ENCODE data around the gene BACH2. TPM values are rescaled to one million over a fixed set of nuclear protein-coding genes. Genes with fewer than 3 reads are reported as not detected.

Gene BACH2
- total and polyA plus RNA-seq, 2 experiments from 2014 or later, result 5.4 to 5.6 TPM

DNA sequence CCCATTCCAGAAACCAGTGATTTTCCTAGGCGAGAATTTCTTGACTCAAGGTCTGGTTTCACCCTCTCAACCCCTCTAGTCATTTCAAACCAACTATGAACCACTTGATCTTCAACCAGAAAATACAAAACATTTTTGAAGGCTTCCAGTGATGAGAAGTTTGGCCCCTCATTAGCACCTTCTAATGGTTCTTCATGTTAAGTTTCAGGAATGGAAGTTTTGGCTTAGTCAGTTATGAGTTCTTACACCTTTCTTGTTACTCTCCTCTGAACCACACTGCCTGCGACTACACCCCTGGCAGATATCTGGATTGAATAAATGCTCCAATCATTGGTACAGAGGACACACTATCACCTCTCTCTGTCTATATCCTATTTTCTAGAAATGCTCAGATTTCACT lies 335.2 kb downstream of the BACH2 start:
- H3K9me3 ChIP-seq (ENCODE audit: low read depth), result no peaks in the 10 kb centered on the region
- H3K4me1 ChIP-seq (ENCODE audit: low read depth), result no peaks in the 10 kb centered on the region
- no peaks in the 10 kb centered on the region for H3K27me3 ChIP-seq
- no peak for DNase-seq (ENCODE audit: low read depth in 1 of 2, low spot score in 1 of 2)
- TF ChIP-seq CTCF (IDR thresholded peaks at IDR 0.05; ENCODE audit: low read depth, low read length), result no peak
- no peak overlapping the region for H3K4me3 ChIP-seq
- H3K27ac ChIP-seq, result no peak overlapping the region
- no peaks in the 10 kb centered on the region for H3K36me3 ChIP-seq

GRCh38 chr6:89959883-89960282 lies 336.8 kb downstream of the BACH2 start:
- Histone ChIP-seq H3K27me3 (no peaks in the 10 kb centered on the region), H3K4me3 (no peak overlapping the region)

DNA sequence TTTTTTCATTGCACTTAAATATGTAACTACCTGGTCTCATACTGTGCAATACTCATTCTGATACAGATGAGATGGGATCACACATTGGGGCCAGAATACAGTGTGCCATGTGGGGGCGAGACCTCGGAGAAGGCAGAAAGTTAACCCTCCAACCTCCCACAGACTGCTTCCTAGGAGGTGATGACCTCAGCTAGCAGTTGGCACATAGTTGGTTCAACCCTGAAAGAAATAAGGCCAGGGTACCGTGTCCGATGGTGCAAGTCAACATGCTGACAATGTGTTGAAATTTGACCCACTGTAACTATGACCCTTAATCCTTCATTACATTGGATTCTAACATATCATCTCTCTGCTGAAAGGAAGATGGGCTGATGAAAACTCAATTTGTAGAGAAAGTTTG lies 340.5 kb downstream of the BACH2 start:
- Histone ChIP-seq H3K27me3 (no peaks in the 10 kb centered on the region), H3K27ac (no peak overlapping the region), H3K9me3 (ENCODE audit: low read depth) (no peaks in the 10 kb centered on the region), H3K4me3 (no peak overlapping the region), H3K36me3 (no peaks in the 10 kb centered on the region), H3K4me1 (ENCODE audit: low read depth) (peaks cover 8% of the 10 kb centered on the region)
- DNase-seq (ENCODE audit: low read depth in 1 of 2, low spot score in 1 of 2), result no peak
- TF ChIP-seq CTCF (IDR thresholded peaks at IDR 0.05; ENCODE audit: low read depth, low read length), result no peak

More at GRCh38 chr6:89959883-89960282, 336.8 kb downstream of the BACH2 start:
- Histone ChIP-seq H3K4me1 (ENCODE audit: low read depth) (peaks cover 6% of the 10 kb centered on the region), H3K36me3 (no peaks in the 10 kb centered on the region), H3K9me3 (ENCODE audit: low read depth) (no peaks in the 10 kb centered on the region), H3K27ac (no peak overlapping the region)
- no peak for TF ChIP-seq CTCF (IDR thresholded peaks at IDR 0.05; ENCODE audit: low read depth, low read length)
- no peak for DNase-seq (ENCODE audit: low read depth in 1 of 2, low spot score in 1 of 2)

- no peak overlapping the region for H3K4me3 ChIP-seq
- H3K36me3 ChIP-seq, result no peaks in the 10 kb centered on the region
- no peak for DNase-seq (ENCODE audit: low read depth in 1 of 2, low spot score in 1 of 2)
- no peak overlapping the region for H3K27ac ChIP-seq
- no peaks in the 10 kb centered on the region for H3K9me3 ChIP-seq (ENCODE audit: low read depth)
- no peaks in the 10 kb centered on the region for H3K27me3 ChIP-seq
- TF ChIP-seq CTCF (IDR thresholded peaks at IDR 0.05; ENCODE audit: low read depth, low read length), result no peak
- H3K4me1 ChIP-seq (ENCODE audit: low read depth), result peaks cover 8% of the 10 kb centered on the region
Observed at GRCh38 chr6:89955364-89955763, 341.3 kb downstream of the BACH2 start.

DNA sequence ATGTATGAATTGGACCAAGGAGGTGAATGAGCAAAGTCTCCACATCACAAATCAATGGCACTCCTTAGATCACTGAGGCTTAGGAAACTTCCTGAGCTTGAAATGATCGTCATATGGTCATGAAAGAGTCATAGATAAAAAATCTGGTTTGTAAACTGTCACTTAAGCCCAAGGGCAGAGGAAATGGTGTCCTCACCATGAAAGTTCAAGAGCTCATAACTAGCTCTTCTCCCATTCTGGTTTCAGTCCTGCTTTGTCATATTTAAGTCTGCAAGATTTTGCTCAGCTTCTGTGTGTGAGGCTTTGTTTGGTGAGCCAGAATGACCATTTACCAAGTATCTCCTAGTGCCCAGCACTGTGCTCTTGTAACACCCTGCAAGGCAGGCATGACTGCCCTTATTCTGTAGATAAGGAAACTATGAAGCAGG lies 341.9 kb downstream of the BACH2 start:
- no peaks in the 10 kb centered on the region for H3K27me3 ChIP-seq
- no peaks in the 10 kb centered on the region for H3K9me3 ChIP-seq (ENCODE audit: low read depth)
- H3K27ac ChIP-seq, result no peak overlapping the region
- no peak for TF ChIP-seq CTCF (IDR thresholded peaks at IDR 0.05; ENCODE audit: low read depth, low read length)
- peaks cover 8% of the 10 kb centered on the region for H3K4me1 ChIP-seq (ENCODE audit: low read depth)
- no peak overlapping the region for H3K4me3 ChIP-seq
- no peak for DNase-seq (ENCODE audit: low read depth in 1 of 2, low spot score in 1 of 2)
- no peaks in the 10 kb centered on the region for H3K36me3 ChIP-seq

DNA sequence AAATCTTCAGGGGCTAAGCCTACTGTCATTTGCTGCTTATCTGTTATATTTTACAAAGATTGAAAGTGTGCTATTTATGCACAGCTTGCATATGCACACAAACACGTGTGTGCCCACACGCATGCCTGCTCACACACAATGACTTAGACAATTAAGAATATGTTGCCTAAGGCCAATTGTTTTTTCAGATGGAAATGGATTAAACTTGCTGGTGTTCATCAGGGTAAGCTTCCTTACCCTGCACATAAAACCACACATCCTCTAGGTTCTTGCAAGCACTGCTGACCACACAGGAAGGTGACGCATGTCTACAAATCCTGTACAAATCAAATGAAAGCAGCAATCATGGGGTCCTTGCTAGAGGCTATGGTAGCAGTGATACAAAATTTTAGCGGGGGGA lies 344.0 kb downstream of the BACH2 start:
- TF ChIP-seq CTCF (IDR thresholded peaks at IDR 0.05; ENCODE audit: low read depth, low read length), result no peak
- Histone ChIP-seq H3K36me3 (no peaks in the 10 kb centered on the region), H3K9me3 (ENCODE audit: low read depth) (no peaks in the 10 kb centered on the region), H3K27me3 (no peaks in the 10 kb centered on the region), H3K27ac (no peak overlapping the region), H3K4me1 (ENCODE audit: low read depth) (peaks cover 8% of the 10 kb centered on the region), H3K4me3 (no peak overlapping the region)
- peak in 1 of 2 donors; percentile 49 for DNase-seq (ENCODE audit: low read depth in 1 of 2, low spot score in 1 of 2)
